ENCODE measurements around the gene BMPER. TPM values are rescaled to one million over a fixed set of nuclear protein-coding genes. Genes with fewer than 3 reads are reported as not detected.

Gene BMPER
- polyA plus RNA-seq, 12 donors = 4.8 to 11.0 (median 7.3) TPM; not detected in 2

GRCh38 chr7:34091321-34091917 lies 186.1 kb downstream of the BMPER start:
- no peak for DNase-seq

DNA sequence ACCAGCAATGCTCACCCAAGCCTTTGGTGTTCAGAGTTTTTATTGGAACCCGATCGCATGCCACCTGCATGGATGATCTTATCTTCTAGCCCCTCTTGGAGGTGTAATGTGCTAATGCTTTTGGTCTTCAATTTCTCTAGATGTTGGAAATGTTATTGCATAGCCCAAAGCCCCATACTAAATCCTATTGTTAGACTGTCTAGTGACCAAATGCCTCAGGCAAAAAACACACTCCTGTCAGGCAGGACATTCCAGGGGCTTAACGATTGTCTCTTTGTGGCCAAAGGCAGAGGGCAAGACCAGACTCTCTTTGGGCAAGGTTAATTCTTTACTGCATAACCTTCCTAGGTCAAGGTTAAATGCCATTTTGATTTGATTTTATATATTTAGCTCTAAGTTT lies 187.9 kb downstream of the BMPER start:
- DNase-seq = no peak

- no peak for DNase-seq
Measured at GRCh38 chr7:34096198-34096651, 190.9 kb downstream of the BMPER start.

- no peak for DNase-seq
Measured at GRCh38 chr7:34096777-34097176, 191.4 kb downstream of the BMPER start.

DNA sequence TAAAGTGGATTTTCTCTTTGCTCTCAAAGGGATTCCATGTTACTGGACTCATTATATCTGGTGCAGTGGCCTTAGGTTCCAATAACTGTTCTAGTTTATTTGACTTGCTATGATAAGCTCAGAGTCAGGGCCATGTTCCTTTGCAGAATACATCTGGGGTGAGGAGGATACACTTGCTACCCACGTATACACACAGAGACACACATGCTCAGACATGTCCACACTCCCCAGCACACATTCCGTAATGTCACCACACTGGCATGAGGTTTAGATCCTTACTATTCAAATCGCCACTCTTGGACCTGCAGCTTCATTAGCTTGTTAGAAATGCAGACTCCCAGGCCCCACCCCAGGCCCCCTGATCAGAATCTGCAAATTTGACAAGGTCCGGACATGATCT lies 195.3 kb downstream of the BMPER start:
- DNase-seq = no peak

DNA sequence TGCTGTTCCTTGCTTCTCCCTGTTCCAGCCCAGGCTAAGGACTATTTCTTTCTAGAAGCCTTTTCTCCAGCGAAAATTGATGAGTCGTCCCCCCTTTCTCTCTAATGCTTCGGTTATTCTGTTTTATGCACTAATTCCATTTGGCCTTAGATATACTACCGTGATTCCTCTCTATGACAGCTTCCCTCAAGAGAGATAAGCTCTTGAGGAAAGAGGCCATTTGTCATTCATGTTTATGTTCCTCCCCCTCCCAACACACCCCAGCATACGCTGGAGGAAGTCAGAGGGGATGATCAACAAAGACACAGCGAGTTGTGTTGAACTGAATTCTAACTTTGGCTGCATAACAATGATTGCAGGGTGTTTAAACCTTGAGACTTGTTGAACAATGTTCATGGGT lies 198.8 kb downstream of the BMPER start:
- no peak for DNase-seq

- no peak for DNase-seq
Measured at GRCh38 chr7:34104992-34105391, 199.7 kb downstream of the BMPER start.

DNA sequence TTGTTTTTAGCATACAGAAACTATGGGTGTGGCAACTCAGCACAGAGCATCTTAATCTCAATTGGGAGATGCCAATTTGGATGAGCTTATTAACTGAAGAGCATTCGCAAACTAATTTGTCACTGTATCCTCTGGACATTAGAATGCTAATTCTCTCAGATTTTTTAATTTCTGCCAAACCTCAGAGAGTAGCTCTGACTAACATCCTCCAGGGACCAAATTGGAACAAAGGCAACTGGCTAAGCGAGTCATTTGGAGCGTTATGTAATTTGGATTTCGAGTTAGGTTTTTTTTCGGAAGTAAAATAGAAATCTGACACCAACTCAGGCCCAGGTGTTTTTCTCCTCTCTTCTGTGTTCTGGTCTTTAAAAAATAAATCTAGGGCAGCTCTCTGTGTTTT lies 201.9 kb downstream of the BMPER start:
- peak; percentile 87 for DNase-seq

DNA sequence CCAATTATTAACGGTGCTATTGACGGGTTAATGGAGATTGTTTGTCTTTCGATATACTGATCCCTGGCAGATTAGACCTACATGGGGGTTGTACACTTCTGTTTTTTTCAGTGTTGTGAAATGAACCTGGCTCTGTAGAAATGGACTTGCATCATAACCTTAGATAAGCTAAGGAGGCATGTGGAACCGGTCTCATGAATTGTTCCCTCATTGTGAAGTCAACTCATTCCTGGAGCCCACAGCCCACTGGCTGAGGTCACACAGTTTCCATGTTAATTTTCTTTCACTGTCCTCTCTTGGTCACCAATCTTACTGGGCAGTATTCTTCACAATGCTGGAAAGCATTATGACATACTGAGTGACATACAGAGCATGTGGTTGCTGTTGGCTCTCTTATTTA lies 202.8 kb downstream of the BMPER start:
- DNase-seq = no peak

GRCh38 chr7:34109936-34110780 lies 204.8 kb downstream of the BMPER start:
- peak; percentile 89 for DNase-seq

DNA sequence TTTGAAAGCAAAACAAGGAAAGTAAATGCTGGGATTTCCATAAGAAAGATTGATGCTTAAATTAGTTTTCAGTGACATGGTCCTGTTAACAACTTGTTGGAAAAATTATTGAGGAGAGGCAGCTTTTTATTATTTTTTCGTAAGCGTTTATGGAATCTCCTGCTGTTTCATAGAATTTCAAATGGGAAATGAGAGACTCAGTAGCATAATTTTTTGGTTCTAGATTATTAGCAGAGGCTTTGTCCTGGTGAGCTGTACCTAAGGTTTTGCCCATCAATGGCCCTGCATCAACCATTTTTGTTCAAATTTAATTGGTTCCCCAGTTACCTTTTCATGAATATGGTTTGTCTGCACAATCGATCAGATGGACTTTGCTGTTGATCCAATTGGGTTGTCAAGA lies 205.7 kb downstream of the BMPER start:
- DNase-seq = no peak

- no peak for DNase-seq
Measured at GRCh38 chr7:34115503-34115902, 210.2 kb downstream of the BMPER start.

DNA sequence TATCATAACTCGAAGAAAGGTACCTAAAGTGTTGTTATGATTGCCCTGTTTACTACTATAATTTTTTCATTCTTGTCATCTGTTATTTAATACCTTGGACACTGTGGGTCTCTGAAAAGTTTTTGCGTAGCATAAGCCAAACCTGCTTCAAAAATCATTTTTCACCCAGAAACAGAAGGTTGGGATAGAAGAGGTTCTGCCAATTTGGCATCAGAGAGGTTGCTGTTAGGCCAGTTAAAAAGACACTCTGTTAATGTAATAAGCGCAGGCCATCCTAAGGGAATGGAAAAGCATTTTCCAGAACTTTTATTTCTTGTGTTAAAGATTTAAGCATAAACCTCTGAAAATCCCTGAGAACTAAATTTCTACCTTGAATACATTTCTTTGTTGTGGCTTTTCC lies 212.2 kb downstream of the BMPER start:
- peak; percentile 78 for DNase-seq

GRCh38 chr7:34121366-34121765 lies 216.0 kb downstream of the BMPER start:
- DNase-seq = no peak

DNA sequence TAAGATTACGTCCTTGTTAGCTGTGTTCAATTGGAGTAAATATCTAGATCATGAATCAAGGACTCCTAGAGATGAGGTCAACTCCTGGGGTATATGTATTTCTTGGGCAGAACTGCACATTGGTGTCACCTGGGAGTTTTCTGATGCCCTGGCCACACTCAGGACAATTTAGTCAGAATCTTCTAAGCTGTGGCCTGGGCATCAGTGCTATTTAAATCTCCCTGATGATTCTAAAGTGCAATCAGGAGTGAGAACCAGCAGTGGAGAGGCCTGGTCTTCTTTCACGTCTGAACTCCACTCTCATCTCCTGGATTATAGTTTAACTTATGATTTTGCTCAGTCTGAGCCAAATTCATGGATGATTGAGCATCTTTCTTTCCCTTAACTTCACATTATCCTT lies 218.0 kb downstream of the BMPER start:
- no peak for DNase-seq

- no peak for DNase-seq
Measured at GRCh38 chr7:34124765-34125164, 219.4 kb downstream of the BMPER start.

GRCh38 chr7:34128762-34129161 lies 223.4 kb downstream of the BMPER start:
- no peak for DNase-seq

DNA sequence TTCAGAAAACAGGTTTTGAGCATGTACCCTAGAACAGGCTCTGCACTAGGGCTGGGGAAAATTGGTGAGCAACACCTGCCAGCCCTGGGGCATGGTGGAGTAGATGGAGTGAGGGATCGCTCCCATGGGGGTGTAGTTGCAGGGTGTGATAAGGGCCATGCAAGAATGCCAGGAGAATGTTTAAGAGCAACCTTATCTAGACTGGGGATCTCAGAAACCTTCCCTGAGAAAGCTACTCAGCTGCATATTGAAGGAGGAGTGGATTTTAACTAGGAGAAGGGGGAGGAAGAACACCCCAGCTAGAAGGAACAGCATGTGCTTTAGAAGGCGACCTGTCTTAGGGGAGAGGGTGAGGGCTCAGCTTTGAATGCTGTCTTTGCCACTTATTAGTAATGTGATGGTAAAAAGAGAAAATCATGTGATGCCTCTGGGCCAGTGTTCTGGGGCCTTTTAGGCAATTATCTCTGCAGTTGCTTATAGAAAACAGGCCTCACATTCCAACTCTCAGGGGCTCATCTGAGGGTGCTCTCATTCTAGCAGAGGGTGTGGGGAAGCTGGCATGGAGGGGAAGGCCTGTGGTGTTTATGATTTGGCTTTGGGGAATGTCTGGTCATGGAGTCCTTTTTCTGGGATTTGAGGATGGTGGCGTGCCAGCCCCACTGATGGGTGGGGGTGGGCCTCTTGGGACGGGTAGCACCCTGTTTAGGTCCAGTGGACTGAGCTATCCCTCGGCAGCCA lies 225.4 kb downstream of the BMPER start:
- DNase-seq = no peak

- no peak for DNase-seq
Measured at GRCh38 chr7:34131371-34131770, 226.0 kb downstream of the BMPER start.

- DNase-seq = no peak
Measured at GRCh38 chr7:34133356-34133982, 228.1 kb downstream of the BMPER start.

GRCh38 chr7:34133983-34134782 lies 228.8 kb downstream of the BMPER start:
- peak; percentile 80 for DNase-seq
